CD14-positive monocyte (primary cell): ENCODE data around the gene PLEKHS1. TPM values are rescaled to one million over a fixed set of nuclear protein-coding genes. Genes with fewer than 3 reads are reported as not detected.

Experiments
- DNase-seq, 3 donors: peaks; one replicate each; pipeline ENCODE4 v3.0.0-alpha.2; 2011 to 2022
- H2AFZ ChIP-seq: 2 replicates; pipeline ENCODE4 v1.6.0; 2012; ENCODE audit warnings: mild to moderate bottlenecking, low read depth, low read length, inconsistent platforms; ENCODE audit not compliant: insufficient read depth, poor library complexity, severe bottlenecking
- H3K27ac ChIP-seq, 2 donors: 1 replicate in 1 of 2; 2 replicates in 1 of 2; pipeline ENCODE4 v1.5.1; 2012 to 2013; ENCODE audit warnings: low read length in 2 of 2, control low read depth in 1 of 2, inconsistent platforms in 1 of 2, low read depth in 1 of 2, mild to moderate bottlenecking in 1 of 2
- H3K27me3 ChIP-seq, 2 donors: one replicate each; pipeline versions ENCODE4 v1.6.0 to v1.6.1; 2011 to 2013; ENCODE audit warnings: low read length in 2 of 2; ENCODE audit not compliant: control insufficient read depth in 2 of 2, insufficient read depth in 2 of 2
- H3K36me3 ChIP-seq, 2 donors: replicated peaks in 1 of 2; 1 replicate in 1 of 2; 2 replicates in 1 of 2; pipeline versions ENCODE4 v1.5.1 to v1.6.1; 2012 to 2013; ENCODE audit warnings: low read length in 2 of 2, control low read depth in 1 of 2, inconsistent platforms in 1 of 2, mild to moderate bottlenecking in 1 of 2; ENCODE audit not compliant: insufficient read depth in 2 of 2, control insufficient read depth in 1 of 2
- H3K4me1 ChIP-seq, 2 donors: 1 replicate in 1 of 2; 2 replicates in 1 of 2; pipeline versions ENCODE4 v1.5.1 to v1.6.1; 2012 to 2013; ENCODE audit warnings: low read length in 2 of 2, control low read depth in 1 of 2, inconsistent platforms in 1 of 2, mild to moderate bottlenecking in 1 of 2, moderate library complexity in 1 of 2; ENCODE audit not compliant: insufficient read depth in 2 of 2, control insufficient read depth in 1 of 2
- H3K4me2 ChIP-seq: replicated peaks from 2 replicates; pipeline ENCODE3; 2012; ENCODE audit warnings: low read length, moderate library complexity, mild to moderate bottlenecking; ENCODE audit not compliant: poor library complexity, severe bottlenecking; ENCODE audit errors: extremely low read depth
- H3K4me3 ChIP-seq, 3 experiments: fragments of 200-600 bp in 1 of 3; sonication (generic) in 1 of 3; replicated peaks in 1 of 3; 1 replicate in 2 of 3; 2 replicates in 1 of 3; pipeline ENCODE4 v1.5.1; 2011 to 2013; ENCODE audit warnings: low read length in 3 of 3, mild to moderate bottlenecking in 3 of 3, control low read depth in 2 of 3, low read depth in 2 of 3, inconsistent platforms in 1 of 3, moderate library complexity in 1 of 3
- H3K79me2 ChIP-seq: 2 replicates; pipeline ENCODE4 v1.6.0; 2012; ENCODE audit warnings: mild to moderate bottlenecking, control low read depth, inconsistent platforms, low read length, moderate library complexity; ENCODE audit not compliant: insufficient read depth
- H3K9ac ChIP-seq: 2 replicates; pipeline ENCODE4 v1.6.0; 2017; ENCODE audit warnings: low read length, mild to moderate bottlenecking; ENCODE audit not compliant: insufficient read depth, poor library complexity, severe bottlenecking
- H3K9me3 ChIP-seq, 2 donors: replicated peaks in 1 of 2; 1 replicate in 1 of 2; 2 replicates in 1 of 2; pipeline versions ENCODE4 v1.5.1 to v1.6.1; 2012 to 2013; ENCODE audit warnings: low read length in 2 of 2, control low read depth in 1 of 2; ENCODE audit not compliant: control insufficient read depth in 1 of 2, insufficient read depth in 1 of 2
- H4K20me1 ChIP-seq: 2 replicates; pipeline ENCODE4 v1.6.0; 2012; ENCODE audit warnings: mild to moderate bottlenecking, low read length, control low read depth, moderate library complexity; ENCODE audit not compliant: insufficient read depth
- H3K27ac Mint-ChIP-seq, 7 donors: one replicate each; pipeline ENCODE4 v1.8.0; 2020; ENCODE audit warnings: mild to moderate bottlenecking in 7 of 7, mixed read lengths in 7 of 7, moderate library complexity in 6 of 7, inconsistent platforms in 2 of 7
- H3K27me3 Mint-ChIP-seq, 3 donors: one replicate each; pipeline ENCODE4 v1.8.0; 2021 to 2022; ENCODE audit warnings: low read depth in 3 of 3, mild to moderate bottlenecking in 3 of 3, mixed read lengths in 3 of 3, moderate library complexity in 3 of 3, inconsistent platforms in 1 of 3
- H3K36me3 Mint-ChIP-seq, 2 donors: one replicate each; pipeline ENCODE4 v1.8.0; 2020; ENCODE audit warnings: mixed read lengths in 2 of 2, inconsistent platforms in 1 of 2, mild to moderate bottlenecking in 1 of 2
- H3K4me1 Mint-ChIP-seq: one replicate; pipeline ENCODE4 v1.8.0; 2020; ENCODE audit warnings: mild to moderate bottlenecking, mixed read lengths
- H3K4me3 Mint-ChIP-seq, 2 donors: one replicate each; pipeline ENCODE4 v1.8.0; 2020; ENCODE audit warnings: mild to moderate bottlenecking in 2 of 2, mixed read lengths in 2 of 2, moderate library complexity in 1 of 2
- H3K9me3 Mint-ChIP-seq, 7 donors: one replicate each; pipeline ENCODE4 v1.8.0; 2020 to 2022; ENCODE audit warnings: mixed read lengths in 7 of 7, mild to moderate bottlenecking in 6 of 7, moderate library complexity in 6 of 7, inconsistent platforms in 2 of 7
- WGBS: methylation state at CpG from one replicate; pipeline ENCODE4 v1.1.5; 2013; ENCODE audit warnings: missing lambda C conversion rate; ENCODE audit not compliant: insufficient coverage; 5-methylcytosine and 5-hydroxymethylcytosine counted together
- intact Hi-C, 2 donors: fragments of 100-400 bp; cut with micrococcal nuclease; formaldehyde crosslinking; loops; one replicate each; pipeline versions ENCODE4 v1.15.0 to v1.15.1; 2023
- polyA plus RNA-seq, 3 donors: library from polyadenylated mRNA; depleted of rRNA in 1 of 3; unstranded in 2 of 3; stranded (reverse) in 1 of 3; fragments of 300-500 nt in 2 of 3; fragments of >200 nt in 1 of 3; fragmentation: Illumina TruSeq in 2 of 3; gene quantifications; 1 replicate in 2 of 3; 2 replicates in 1 of 3; pipeline ENCODE4 v1.2.3, GENCODE V29; 2012 to 2021
- TF ChIP-seq, protein P1 (sequence below): fragments of 200-600 bp; IDR thresholded peaks from one replicate; pipeline ENCODE4 v1.8.0; 2022; ENCODE audit warnings: antibody characterized with exemption, mild to moderate bottlenecking

Gene PLEKHS1
- polyA plus RNA-seq, 3 donors = 0.08 TPM; not detected in 2

DNA sequence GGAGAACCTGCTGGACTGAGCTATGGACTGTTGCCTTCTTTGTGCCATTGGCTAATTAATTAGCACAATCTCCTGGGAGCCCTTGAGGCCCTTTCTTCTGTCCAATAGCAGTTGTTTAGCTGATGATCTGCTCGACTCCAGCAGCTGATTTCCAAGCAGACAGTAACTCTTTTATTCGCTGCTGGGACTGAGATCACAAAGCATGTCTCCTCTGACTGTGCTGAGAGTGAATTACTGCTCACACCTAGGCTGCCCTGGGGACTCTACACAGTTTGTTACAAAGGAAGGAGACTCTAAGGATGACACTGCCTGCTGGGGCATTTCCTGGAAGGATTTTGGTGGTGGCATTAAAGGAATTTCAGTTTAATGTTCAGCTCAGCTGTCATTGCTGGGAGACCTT lies 40.3 kb upstream of the PLEKHS1 start:
- 94% methylated on average over 2 of the region's 2 CpGs for WGBS
- Histone ChIP-seq H3K79me2 (no peaks in the 10 kb centered on the region), H3K36me3 (peaks cover 0 to 9% of the 10 kb centered on the region in 2 donors), H2AFZ (no peak overlapping the region), H3K9me3 (no peaks in the 10 kb centered on the region), H3K27me3 (no peaks in the 10 kb centered on the region), H3K4me2 (no peak overlapping the region), H3K4me1 (peaks cover 3 to 6% of the 10 kb centered on the region in 2 donors), H3K27ac (no peak overlapping the region), H3K9ac (no peak overlapping the region), H4K20me1 (peaks cover 9% of the 10 kb centered on the region), H3K4me3 (no peak overlapping the region)
- Mint-ChIP-seq H3K27ac (peak overlapping the region in 1 of 7 donors; percentile 32), H3K27me3 (no peaks in the 10 kb centered on the region), H3K9me3 (peaks cover 0 to 5% (median 0%) of the 10 kb centered on the region in 7 donors), H3K4me1 (peaks cover 10% of the 10 kb centered on the region), H3K4me3 (no peak overlapping the region), H3K36me3 (peaks cover 19 to 29% of the 10 kb centered on the region in 2 donors)
- TF ChIP-seq, protein P1, sequence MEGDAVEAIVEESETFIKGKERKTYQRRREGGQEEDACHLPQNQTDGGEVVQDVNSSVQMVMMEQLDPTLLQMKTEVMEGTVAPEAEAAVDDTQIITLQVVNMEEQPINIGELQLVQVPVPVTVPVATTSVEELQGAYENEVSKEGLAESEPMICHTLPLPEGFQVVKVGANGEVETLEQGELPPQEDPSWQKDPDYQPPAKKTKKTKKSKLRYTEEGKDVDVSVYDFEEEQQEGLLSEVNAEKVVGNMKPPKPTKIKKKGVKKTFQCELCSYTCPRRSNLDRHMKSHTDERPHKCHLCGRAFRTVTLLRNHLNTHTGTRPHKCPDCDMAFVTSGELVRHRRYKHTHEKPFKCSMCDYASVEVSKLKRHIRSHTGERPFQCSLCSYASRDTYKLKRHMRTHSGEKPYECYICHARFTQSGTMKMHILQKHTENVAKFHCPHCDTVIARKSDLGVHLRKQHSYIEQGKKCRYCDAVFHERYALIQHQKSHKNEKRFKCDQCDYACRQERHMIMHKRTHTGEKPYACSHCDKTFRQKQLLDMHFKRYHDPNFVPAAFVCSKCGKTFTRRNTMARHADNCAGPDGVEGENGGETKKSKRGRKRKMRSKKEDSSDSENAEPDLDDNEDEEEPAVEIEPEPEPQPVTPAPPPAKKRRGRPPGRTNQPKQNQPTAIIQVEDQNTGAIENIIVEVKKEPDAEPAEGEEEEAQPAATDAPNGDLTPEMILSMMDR = no peak
- intact Hi-C loops = no loop called here
- no peak for DNase-seq

DNA sequence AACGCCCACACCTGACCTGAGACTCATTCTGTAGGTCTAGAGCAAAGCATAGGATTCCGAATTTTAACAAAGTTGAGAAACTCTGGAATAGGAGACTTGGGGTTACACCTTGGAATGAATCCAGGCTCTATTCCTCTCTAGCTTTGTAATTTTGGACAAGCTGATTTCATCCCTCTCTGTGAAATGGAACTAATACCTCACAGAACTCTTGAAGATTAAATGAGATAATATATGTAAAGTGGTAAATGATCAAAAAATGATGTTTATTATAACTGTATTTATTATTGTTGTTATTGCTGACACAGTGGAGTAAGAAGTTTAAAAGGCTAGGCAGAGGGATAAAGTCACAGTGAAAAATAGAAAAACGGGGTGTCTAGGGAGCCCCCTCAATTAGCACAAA lies 39.5 kb upstream of the PLEKHS1 start:
- Mint-ChIP-seq H3K27ac (no peak overlapping the region), H3K36me3 (peaks cover 16 to 28% of the 10 kb centered on the region in 2 donors), H3K9me3 (peaks cover 0 to 5% (median 0%) of the 10 kb centered on the region in 7 donors), H3K4me1 (peaks cover 16% of the 10 kb centered on the region), H3K4me3 (no peak overlapping the region), H3K27me3 (no peaks in the 10 kb centered on the region)
- intact Hi-C loops = no loop called here
- H3K27me3 ChIP-seq = no peaks in the 10 kb centered on the region
- H3K9me3 ChIP-seq = no peaks in the 10 kb centered on the region
- H2AFZ ChIP-seq = no peak overlapping the region
- peaks cover 3 to 9% of the 10 kb centered on the region in 2 donors for H3K4me1 ChIP-seq
- H4K20me1 ChIP-seq = peaks cover 9% of the 10 kb centered on the region
- no CpG with 5 or more reads among the region's 3 CpGs for WGBS
- peaks cover 0 to 9% of the 10 kb centered on the region in 2 donors for H3K36me3 ChIP-seq
- TF ChIP-seq, protein P1 = no peak
- no peak overlapping the region for H3K4me3 ChIP-seq
- no peak for DNase-seq
- H3K79me2 ChIP-seq = no peaks in the 10 kb centered on the region
- H3K9ac ChIP-seq = no peak overlapping the region
- no peak overlapping the region for H3K4me2 ChIP-seq
- H3K27ac ChIP-seq = no peak overlapping the region
